GM18499 (cell line): ENCODE measurements around the gene GABRB2.

Experiments used
- ATAC-seq: cut with Tn5 transposase; IDR thresholded peaks from one replicate; pipeline ENCODE4 v1.9.1; 2021; ENCODE audit warnings: moderate number of reproducible peaks; ENCODE audit not compliant: insufficient read depth, unreplicated experiment

GABRB2 gene

DNA sequence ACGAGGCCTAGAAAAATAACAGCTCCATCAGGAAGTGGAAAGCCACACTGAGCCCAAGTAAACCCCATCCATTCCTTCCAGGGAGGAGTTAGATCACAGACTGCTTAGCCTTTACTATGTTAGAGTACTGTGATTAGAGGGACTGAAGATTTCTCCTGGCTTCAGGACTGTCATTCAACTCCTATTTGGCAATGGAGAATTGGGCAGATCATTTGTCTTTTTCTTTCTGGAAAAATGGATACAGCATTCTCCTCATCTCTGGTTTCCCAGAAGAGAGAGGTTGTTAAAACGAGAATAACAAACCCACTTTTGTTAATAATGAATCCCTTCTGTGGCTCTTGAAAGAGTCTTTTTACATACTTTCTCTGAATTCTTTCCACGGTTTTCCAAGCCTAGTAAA, 150.4 kb downstream of the GABRB2 start:
- ATAC-seq: no peak

DNA sequence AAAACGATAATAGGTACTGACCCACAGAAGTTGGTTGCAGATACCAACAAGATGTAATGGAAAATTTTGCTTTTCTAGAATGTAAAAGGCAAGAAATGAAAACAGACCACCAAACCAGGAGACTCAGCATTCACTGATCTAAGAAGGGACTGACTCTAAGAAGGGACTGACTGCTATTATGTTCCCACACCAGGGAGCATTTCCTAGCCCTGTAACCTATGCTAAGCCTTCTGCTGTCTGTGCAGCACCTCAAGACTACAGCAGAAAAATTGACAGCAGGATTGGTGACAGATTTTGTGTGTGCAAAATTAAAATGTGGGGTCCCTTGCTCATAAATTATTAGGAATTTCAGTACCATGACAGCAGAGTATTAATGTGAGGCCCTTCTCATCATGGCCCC, 154.8 kb downstream of the GABRB2 start:
- ATAC-seq: no peak

DNA sequence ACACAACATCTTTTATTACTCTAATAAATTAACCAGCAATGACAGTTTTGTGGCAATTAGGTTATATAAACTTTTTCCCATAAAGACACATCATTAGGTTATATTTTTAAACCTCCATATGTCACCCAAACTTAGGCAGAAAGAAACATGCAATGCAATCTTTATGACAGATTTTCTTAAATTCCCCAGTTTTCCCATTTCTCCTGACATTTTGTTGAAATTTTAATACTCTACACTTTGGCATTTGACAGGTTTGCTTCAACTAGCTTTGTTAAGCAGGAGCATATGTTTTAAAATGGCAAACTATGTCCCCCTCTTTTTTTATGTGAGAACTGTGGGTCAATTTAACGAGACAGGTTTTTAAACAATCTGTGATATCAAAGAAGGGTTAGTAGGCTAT, 155.5 kb downstream of the GABRB2 start:
- no peak for ATAC-seq

DNA sequence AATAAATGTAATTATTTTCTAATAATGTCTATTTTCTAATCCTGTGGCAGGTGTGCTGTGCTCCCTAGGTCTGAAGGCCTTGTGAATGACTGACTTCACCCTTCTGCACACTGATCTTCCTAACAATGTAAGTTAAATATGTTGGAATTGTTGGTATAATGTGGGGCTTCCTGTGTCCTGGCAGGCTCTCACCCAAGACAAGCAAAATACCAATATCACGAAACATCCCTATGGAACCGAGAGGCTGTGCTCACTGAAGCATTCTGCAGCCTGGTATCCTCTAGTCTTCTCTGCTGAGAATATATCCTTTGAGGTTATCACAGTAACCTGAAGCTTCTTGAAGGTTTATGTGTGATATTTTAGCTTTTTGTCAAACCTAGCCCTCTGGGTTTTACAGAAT, 159.4 kb downstream of the GABRB2 start:
- ATAC-seq: no peak

DNA sequence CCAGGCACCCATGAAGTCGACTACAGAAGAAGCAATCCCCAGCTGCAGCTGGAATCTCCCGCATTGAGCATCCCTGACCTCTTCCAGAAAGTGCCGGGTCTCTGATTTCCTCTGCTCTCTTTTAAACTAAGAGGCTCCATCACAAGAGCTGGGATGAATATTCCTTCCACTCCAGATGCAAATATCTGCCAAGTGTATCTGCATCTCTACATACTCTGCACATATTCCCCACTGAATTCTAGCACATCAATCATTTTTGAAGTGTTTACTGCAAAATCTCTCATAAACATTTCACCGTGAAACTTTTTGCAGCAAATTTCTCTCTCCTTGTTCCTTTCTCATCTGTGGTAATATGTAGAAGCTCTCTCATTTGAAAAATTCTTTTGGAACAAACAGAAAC, 161.5 kb downstream of the GABRB2 start:
- no peak for ATAC-seq

DNA sequence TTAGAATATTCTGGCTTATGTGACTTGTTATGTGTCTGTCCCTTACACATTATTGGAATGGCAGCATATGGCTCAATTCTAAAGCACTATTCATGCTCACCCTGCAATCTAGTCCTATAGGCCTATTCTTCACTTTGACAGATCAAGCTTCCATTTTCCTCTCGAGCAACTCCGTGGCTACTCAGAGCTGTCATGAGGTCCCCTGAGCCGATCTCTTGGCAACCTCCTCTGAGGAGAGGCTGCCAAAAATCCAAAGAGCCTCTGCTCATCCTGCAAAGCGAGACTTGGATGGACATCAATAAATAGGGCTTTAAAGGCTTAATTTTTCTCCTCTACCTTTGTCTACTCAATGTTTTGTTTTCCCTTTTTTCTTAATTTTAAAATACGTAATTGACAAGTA, 163.8 kb downstream of the GABRB2 start:
- ATAC-seq: no peak

DNA sequence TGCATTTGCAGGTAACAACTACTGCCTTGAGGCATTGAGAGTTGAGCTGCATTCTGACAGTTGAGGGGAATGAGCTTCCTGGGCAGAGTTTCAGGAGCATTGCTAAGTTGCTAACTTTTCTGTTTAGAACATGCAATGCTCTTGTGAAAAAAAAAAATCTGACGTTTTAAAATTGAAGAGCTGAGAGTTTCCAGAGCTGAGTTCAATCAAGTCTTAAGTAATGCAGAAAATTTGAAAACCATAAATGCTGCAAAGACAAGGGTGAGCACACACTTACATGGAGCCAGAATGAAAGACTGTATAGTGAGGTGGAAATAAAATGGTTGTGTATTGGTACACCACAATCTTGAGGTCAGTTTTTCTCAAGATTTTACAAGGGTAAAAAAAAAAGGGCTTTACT, 166.0 kb downstream of the GABRB2 start:
- ATAC-seq: no peak

DNA sequence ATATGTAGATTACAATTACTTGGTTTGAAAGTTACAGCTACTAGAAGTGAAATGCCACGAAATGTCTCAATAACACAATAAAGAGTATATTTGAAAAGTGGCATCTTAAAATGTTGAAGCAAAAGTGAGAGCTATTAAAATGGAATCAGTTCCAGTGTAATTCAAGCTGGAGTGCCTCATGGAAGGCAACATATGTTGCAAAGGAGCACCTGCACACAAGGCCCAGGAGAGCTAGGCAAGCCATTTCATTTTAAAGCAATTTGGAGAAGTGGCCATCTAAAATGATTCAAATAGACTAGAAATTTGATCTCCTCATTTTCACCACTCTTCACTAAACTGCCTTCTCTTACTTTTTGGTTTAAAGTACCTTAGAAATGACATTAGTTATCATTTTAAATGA, 167.8 kb downstream of the GABRB2 start:
- ATAC-seq: no peak

DNA sequence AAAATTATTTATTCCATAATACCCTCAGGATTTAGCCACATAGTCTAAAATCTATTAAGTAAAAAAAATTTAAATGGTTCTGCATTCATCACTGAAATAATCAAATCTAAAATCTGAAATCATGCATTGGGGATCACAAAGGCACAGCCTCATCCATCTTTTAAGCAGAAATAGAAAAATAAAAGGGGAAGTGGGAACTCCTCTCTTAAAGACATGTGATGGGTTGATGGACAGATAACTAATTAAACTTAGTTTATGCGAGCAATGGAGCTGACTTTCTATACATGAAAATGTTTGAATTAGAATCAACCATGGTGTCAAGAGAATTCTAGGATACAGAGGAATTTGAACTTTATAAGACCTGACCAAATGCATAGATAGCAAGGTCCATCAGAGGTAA, 170.5 kb downstream of the GABRB2 start:
- no peak for ATAC-seq

DNA sequence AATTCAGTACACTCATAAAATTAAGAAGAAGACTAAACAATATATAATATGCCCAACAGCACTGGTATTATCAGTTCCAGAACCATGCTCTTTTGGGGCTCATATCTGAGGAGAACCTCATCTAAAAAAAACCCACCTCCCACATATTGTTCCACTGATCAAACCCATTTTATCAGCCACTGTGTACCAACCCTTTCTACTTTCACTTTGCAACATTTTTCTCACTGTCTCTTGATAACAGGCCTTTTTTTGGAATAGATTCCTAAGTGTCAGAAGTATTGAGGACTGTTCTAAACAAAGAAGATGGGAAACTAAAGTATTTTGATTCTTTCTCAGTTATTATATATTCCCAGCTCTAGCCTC, 173.2 kb downstream of the GABRB2 start:
- ATAC-seq: no peak

DNA sequence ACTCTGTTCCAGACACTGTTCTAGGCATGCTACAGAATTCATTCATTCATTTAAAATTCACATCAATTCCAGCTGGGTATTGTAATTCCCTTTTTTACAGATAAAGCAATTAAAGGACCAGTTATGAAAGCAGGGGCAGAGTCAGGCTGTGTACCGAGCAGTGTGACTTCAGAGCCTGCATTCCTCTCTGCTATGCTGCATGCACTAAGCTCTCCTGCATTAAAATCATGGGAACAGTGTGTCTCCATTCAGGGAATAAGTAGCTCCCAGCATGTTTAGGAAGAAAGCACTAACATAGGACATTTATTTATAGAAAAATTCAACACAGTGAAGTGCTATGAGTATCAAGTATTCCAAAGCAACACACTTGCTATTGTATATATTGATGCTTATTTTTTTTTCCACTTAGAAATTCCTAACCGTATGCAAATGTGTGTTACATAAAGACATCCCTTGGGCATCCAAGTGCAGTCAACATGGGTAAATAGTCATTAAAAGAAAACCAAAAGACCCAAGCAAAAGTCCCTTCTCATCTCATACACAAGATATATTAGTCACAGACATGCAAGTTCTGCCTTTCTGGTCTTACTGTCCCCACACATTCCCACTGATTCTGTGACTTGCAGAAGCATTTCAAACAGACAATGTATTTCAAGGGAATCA, 173.7 kb downstream of the GABRB2 start:
- no peak for ATAC-seq

DNA sequence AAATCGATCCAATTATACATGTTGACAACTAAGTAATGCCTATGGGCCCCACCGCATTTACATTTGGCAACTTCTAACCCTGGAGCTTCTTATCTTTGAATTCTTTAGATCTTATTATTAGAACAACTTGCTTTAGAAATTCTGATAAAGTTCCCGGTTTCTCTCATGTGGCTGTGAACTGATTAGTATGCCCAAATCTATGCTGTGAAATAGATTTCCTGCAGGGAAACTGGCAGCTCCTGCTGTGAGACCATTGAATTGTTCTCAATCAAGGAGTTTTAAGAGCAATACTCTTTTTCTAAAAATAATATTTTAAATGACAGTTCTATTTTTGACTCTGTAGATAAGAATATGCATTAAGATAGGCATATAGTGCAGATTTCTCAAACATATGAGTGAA, 177.5 kb downstream of the GABRB2 start:
- ATAC-seq: no peak

DNA sequence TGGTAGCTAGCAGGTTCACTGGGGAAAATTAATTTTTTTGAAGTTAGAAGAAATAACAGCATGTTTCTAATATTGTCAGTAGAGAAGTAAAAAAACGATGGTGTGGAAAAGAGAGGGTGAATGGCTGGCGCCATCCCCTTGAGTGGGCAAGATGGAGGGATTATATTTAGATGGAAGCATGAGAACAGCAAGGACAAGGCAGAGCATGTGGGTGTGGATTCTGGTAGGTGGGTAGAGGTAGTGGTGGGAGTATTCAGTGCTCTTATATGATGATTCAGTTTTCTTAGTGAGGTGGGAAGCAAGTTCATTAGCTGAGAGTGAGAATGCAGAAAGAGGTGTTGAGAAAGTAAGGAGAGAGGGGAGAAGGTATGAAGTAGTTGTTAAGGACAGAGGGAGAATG, 188.1 kb downstream of the GABRB2 start:
- no peak for ATAC-seq

DNA sequence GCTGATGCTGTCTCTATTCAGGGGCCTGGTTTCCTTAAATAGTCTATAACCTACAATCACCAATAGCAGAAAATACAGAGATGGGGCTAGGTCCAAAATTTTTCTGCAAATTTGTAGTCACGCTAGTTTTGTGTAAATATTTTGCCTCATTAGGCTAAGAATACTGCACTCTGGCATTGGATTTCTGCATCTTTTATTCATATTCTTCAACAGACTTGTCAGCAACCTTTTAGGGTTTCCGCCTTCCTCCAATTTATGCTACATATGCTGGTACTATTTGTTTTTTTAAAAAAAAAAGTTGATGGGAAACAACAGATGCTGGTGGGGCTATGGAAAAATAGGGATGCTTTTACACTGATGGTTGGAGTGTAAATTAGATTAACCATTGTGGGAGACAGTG, 202.3 kb downstream of the GABRB2 start:
- no peak for ATAC-seq

DNA sequence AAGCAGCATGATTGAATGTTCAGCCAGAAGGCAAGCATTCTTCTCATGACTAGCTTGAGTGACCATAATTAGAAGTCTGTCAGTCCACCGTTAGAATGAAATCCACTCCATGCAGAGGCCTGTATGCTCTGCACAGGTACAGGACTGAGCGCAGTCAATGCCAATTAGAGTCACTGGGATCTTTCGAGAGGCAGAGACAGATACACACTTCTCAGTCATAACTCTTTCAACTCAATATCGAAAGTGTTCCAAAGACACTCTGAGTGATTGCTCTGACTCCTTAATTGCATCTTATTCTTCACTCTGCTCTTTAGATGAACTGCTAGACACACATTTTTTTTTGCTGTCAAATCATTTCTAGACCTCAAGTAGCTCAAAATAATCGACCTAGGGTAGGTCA, 203.6 kb downstream of the GABRB2 start:
- no peak for ATAC-seq

DNA sequence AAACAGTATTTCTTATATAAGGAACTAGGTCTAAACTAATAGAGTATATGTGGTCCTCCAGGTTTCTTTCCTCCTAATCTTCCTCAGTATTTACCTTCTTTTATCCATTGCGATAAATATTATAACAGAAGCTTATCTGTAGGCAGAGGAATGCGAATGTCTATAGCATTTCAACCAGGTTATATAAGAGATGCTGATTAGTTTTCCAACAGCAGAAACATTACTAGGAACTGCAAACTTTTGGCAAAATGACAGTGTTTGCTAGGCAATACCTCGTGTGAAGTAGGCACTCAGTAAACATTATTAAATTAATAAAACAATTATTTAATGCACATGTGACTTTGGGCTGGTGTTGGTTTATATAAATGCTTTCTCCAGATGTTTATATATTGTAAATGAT, 206.5 kb downstream of the GABRB2 start:
- ATAC-seq: no peak

DNA sequence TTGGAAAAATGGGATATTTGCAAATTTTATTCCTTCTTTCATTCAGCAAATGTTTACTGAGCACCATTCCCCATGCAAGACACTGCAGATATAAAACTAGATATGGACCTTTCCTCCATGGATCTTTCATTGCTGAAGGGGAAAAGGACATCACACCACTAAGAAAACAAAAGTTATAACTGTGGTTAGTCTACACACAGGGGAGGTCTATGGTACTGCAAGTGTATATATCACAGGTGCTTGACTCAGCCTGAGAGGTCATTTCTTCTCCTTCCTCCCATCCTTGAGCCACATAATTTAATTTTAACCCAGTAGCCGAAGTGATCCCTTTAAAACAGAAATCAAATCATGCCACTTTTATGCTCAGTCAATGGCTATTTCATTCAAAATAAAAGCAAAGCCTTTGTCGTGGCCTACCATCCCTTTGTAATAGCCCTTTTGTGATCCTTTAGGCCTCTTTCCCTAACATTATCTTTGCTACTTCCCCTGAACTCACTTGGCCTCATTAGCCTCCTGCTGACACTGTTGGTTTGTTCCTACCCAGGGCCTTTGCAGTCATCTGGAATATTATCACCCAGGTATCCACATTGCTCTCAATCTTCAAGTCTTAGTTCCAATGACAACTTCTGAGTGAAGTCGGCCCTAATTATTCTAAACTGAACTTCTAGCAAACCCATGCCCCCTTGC, 213.2 kb downstream of the GABRB2 start:
- ATAC-seq: no peak

DNA sequence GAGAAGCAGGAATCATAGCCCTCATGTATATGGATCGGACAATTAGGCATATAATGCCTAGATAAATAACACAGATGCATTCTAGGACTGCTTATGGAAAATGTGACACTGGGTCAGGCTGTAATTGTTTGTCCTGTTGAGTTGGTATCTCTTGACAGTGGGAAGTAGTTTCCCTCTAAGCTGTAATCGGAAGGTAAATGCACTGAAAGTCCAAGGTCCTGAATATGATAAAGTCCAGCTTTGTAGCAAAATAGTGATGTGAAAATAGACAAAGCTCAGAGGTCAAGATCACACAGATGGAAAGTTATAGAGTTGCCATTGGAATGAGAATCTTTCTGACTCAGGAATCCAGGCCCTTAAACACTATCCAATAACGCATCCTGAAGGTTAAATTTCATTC, 214.2 kb downstream of the GABRB2 start:
- ATAC-seq: no peak

DNA sequence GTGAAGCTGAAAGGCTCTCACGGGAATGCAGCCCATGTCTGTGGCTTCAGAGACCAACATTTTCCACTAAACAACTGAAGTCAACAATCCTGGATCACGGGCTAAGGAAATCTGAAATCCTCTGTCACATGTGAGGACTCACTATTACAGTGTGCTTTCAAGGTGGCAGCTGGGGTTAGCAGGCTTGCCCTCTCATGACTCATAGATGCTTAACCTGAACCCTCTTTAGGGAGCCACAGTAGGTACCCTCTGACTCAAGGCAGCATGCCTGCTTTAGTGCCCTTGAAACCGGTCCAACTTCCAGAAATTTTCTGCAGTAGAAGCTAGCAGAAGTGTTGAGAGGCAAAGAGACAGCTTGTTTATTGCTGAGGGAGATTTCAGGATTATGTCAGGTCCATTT, 232.5 kb downstream of the GABRB2 start:
- ATAC-seq: no peak

DNA sequence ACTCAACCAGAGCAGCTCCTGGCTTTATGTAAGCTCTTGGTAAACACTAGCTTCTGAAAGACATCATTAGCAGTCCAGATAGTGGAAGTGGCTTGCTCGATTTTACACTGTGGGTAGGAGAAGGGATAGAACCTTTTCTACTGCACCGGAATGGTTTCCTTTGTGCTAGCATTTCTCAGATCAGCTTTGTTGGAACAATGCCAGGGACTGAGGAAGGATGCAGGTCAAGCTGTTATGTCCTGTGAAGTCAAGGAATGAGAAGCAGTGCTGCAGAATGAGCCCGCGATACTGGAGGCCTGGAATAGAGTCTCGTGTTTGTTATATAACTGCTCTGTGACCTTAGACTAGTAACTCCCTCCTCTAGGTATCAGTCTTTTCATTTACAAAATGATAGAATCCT, 233.6 kb downstream of the GABRB2 start:
- ATAC-seq: no peak

DNA sequence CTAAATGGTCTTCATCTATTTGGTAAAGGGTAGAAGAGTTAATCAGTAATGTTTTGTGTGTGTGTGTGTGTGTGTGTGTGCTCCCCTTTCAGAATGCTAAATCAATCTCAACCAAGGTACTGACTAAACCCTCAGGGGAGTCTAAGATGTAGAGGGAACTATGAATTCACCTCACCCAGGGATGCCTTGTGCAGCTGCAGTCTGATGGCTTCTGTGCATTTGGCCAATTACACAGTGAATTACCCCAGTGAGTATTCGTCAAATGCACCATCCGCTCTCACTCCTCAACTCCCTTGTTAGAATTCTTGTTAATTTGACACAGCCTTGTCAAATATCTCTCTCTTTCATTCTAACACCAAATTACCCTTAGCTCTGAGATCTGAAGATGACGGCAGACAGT, 234.6 kb downstream of the GABRB2 start:
- no peak for ATAC-seq

DNA sequence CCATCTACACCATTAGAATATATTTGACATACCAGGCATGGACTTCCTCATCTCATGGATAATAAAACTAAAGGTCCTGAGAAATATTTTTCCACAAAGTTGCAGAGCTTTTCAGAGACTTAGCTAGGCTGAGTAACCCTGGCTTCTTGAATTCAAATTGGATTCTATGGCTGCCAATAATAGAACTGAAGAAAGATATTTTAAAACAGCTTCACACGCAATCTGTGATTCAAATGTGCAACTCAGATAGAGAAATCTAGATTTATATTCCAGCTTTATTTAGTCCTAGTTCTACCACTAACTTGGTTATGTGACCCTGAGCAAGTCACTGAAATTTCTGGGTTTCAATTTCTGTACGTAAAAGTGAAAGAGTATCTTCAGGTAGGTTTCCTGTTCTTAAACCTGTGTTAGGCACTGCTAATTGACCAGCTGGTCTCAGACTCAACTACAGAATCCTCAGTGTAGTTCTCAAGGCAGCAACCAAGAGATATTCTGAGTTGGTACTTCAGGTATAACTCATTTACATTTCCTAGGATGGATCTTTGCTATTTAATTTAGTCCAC, 235.3 kb downstream of the GABRB2 start:
- ATAC-seq: peak; percentile 93
